ENCODE data around the gene PRR3.

PRR3 gene

GRCh38 chr6:30570740-30571074 is 13.6 kb downstream of the PRR3 start:
- no peak for DNase-seq (ENCODE audit: low read depth in 2 of 2)

GRCh38 chr6:30571075-30571761 is 14.1 kb downstream of the PRR3 start, which contains the start of gene ABCF1:
Gene ABCF1, plus strand, starts transcription at chr6:30571442. Its CDS starts 46 bp downstream, at chr6:30571488.
- DNase-seq (ENCODE audit: low read depth in 2 of 2): peak; percentile 99

DNA sequence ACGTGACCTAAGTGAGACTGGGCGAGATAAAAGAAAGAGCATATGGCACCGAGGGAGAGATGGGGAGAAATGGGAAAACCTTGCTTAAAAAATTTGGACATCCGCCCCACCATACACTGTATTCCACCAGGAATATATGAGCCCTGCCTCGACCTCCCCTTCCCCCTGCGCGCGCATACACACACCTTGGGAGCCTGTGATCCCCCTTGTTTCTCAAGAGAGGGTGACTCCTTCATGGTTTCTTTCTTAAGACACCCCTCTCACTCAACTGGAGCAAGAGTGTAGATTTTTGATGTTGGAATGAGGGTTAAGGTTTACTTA is 14.6 kb downstream of the PRR3 start:
- no peak for DNase-seq (ENCODE audit: low read depth in 2 of 2)

DNA sequence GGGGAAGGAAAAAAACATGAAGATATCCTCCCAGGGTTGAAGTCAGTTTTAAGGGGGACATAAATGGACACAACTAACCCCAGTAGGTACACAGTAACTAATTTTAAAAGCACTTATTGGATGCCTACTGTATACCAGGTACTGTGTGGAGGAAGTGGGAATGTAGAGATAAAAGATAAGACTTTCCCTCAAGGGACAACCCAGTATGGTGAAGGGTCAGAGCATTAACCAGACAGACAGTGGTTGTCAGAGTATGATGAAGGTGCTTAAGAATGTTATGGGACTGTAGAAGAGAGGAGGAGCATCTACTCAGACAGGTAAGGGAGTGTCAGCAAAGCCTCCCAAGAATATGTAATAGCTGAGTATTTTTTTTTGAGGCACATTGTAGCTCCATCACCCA is 15.1 kb downstream of the PRR3 start:
- DNase-seq (ENCODE audit: low read depth in 2 of 2): no peak

GRCh38 chr6:30573113-30573512 is 16.0 kb downstream of the PRR3 start:
- DNase-seq (ENCODE audit: low read depth in 2 of 2): no peak

DNA sequence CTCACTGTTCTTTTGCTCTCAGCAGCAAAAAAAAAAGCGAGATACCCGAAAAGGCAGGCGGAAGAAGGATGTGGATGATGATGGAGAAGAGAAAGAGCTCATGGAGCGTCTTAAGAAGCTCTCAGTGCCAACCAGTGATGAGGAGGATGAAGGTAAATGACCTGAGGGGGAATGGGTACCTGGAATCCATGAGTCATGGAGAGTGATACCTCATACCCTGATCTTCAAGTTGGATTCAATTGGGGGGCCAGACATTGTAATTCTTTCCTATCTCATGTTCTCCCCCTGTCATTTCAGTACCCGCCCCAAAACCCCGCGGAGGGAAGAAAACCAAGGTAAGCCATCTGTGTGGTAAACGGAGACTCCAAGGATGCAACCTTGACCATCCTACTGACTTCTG is 21.0 kb downstream of the PRR3 start:
- no peak for DNase-seq (ENCODE audit: low read depth in 2 of 2)

DNA sequence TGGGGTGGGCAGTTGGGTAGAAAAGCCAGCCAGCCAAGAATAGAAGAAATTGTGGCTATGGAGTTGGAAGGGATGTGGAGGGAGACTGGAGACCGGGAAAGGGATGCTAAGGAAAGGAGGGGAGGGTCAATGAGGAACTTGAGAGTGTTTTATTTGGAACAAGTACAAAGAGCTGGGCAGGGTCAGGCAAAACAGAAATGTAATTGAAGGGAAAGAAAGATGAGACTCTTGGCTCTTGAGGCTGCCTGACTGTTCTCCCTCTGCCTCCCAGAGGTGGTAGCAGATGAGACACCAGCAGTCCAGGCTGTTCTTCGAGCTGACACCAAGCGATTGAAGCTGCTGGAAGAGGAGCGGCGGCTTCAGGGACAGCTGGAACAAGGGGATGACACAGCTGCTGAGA is 26.8 kb downstream of the PRR3 start:
- DNase-seq (ENCODE audit: low read depth in 2 of 2): no peak

GRCh38 chr6:30589754-30590358 is 32.8 kb downstream of the PRR3 start:
- DNase-seq (ENCODE audit: low read depth in 2 of 2): no peak

GRCh38 chr6:30590509-30590908 is 33.4 kb downstream of the PRR3 start:
- DNase-seq (ENCODE audit: low read depth in 2 of 2): no peak

GRCh38 chr6:30591008-30591407 is 33.9 kb downstream of the PRR3 start:
- no peak for DNase-seq (ENCODE audit: low read depth in 2 of 2)

GRCh38 chr6:30592287-30592686 is 35.2 kb downstream of the PRR3 start:
- DNase-seq (ENCODE audit: low read depth in 2 of 2): no peak

DNA sequence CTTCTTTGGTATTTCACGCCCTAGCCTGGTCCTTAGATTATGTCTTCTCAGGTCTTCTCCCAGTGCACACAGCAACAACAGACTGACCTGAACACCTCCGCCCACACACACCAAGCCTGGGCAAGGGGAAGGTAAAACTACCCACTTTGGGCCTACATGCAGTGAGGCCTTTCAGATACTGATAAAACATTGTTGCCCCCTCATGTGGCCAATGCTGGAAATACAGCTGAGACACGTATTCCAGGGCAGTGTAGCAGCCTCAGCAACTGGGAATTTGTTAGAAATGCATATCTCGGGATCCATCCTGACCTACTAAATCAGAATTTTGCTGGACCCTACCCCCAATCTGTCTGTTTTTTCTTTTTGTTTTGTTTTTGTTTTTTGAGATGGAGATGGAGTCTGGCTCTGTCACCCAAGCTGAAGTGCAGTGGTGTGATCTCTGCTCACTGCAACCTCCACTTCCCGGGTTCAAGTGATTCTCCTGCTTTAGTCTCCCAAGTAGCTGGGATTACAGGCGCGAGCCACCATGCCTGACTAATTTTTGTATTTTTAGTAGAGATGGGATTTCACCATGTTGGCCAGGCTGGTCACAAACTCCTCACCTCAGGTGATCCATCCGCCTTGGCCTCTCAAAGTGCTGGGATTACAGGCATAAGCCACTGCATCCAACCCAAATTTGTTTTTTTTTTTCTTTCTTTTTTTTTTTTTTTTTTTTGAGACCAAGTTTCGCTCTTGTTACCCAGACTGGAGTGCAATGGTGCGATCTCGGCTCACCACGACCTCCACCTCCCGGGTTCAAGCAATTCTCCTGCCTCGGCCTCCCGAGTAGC is 40.4 kb downstream of the PRR3 start:
- DNase-seq (ENCODE audit: low read depth in 2 of 2): peak; percentile 54 to 87

- DNase-seq (ENCODE audit: low read depth in 2 of 2): no peak
Observed at GRCh38 chr6:30598912-30599624, 42.0 kb downstream of the PRR3 start.

DNA sequence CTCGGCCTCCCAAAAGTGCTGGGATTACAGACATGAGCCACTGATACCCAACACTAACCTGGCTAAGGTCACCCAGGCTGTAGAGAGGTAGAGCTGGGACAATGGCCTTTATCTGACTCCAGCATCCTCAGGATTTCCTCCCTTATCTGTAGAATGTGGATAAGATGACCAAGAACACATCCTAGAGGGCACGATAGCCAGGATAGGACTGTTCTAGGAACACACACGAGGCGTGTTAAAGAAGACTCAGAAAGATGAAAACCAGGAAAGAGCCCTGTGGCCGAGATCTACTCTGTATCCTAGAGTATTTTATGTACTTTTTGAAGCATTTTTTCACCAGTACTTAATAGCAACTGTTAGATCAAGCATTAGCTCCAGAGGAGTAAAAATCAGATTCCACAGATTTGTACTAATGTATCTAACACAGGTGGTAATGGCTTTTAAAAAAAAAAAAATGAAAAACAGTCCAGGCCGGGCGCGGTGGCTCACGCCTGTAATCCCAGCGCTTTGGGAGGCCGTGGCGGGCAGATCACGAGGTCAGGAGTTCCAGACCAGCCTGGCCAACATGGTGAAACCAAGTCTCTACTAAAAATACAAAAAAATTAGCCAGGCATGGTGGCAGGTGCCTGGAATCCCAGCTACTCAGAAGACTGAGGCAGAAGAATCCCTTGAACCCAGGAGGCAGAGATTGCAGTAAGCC is 42.7 kb downstream of the PRR3 start:
- no peak for DNase-seq (ENCODE audit: low read depth in 2 of 2)

DNA sequence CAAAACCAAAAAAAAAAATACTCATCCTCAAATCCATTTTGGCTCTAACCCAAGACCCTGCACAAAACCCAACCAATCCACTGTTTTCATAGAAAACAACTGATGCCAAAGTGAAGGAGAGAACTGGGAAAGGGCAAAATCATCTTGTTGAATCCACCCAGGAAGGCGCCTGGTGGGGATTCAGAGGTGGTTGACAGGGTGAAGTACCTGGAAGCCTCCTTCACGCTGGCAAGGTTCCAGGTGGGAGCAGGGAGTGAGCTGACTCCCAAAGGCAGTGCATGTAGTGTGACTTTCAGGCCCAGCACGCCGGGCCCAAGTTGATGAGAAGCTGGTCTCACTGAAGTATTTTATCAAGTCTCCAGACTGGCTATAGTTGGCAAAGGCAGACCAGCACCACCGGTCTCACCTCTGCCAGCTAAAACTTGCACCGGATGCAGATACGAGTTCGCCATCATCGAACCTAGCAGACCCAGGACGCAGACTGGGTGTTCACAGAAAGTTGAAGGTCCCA is 43.4 kb downstream of the PRR3 start:
- no peak for DNase-seq (ENCODE audit: low read depth in 2 of 2)

DNA sequence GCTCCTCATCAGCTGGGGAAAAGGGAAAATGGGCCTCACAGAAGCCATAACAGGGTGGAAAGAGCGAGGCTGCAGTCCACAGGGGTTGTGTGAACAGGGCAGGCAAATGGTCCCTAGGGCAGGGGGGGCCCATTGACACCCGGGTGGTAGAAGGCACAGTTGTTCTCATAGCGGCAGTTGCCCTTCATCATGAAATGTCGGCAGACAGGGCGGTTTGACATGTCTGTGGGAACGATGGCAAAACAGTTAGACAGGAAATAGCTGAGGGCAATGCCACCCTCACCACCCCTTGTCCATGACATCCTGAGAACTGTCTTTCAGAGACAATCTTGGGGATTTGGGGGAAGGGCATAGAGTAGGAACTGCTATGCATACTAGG is 44.3 kb downstream of the PRR3 start:
- no peak for DNase-seq (ENCODE audit: low read depth in 2 of 2)

DNA sequence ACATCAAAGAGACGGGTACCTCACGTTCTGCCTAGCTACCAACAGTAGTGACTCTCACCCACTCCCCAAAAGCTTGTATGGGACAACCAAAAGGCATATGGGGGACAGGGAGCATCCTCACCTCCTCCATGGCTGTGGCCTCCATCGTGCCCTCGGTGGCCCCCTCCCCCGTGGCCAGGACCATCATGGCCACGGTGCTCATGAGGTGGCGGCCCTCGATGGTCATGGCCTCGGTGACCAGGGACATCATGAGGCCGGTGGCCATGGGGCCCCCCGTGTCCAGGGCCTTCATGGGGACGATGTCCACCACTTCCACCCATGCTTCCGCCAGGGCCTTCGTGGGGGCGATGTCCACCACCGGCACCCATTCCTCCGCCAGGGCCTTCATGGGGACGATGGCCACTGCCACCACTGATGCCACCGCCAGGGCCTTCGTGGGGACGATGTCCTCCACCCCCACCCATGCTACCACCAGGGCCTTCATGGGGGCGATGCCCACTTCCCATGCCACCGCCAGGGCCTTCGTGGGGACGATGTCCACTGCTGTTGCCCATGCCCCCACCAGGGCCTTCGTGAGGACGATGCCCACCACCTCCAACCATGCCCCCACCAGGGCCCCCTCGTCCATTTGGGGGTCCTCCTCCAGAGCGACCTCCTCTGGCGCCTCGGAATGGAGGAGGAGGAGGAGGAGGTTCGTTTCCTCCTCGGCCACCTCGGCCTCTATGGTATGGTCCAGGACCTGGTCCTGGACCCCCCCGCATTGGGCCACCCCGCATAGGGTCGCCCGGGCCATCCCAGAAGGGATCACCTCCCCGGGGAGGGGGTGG is 44.9 kb downstream of the PRR3 start:
- no peak for DNase-seq (ENCODE audit: low read depth in 2 of 2)

DNA sequence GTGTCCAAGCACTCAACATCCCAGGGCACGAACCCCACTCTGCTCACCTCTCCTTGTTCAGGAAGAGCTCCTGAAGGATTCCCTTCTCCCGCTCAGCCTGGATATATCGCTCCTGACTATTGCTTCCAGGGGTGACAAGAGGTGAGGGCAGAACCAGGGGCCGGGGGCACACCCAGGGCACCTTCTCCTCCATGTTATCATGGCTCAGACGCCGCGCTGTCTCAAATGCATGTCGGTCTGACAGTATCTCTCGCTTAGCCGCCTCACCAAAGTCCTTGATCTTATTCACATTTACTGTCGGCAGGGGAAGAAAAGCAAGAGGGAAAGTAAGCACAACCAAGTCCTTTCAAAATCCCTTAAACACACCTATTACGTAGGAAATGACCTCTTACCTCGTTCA is 46.9 kb downstream of the PRR3 start:
- no peak for DNase-seq (ENCODE audit: low read depth in 2 of 2)

DNA sequence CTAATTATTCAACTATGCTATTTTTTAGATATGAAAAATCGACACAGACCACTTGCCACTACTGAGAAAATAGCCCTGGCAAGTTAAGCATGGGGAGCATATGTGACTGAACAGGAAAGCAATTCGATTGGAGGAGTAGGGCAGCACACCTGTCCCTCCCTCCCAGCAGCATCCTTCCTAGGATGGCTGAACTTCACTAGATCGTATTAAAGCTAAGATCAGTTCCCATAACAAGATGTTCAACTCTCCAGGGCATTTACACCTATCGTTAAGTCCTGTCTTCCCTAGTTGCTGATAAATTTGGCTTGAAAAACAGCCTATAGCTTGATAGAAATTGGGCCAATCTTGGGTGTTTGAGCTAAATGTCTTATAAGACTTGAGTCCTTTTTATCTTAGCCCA is 53.0 kb downstream of the PRR3 start:
- no peak for DNase-seq (ENCODE audit: low read depth in 2 of 2)

- no peak for DNase-seq (ENCODE audit: low read depth in 2 of 2)
Observed at GRCh38 chr6:30611150-30611855, 54.2 kb downstream of the PRR3 start.

Data from stimulated activated CD4-positive, alpha-beta T cell treated with anti-CD3 and anti-CD28 coated beads, Interleukin-12 subunit alpha, Interleukin-12 subunit beta, amount 100 ng/mL, for 24 hours (primary cell).